Measurements from ENCODE around the gene GRIFIN. TPM values are rescaled to one million over a fixed set of nuclear protein-coding genes. Genes with fewer than 3 reads are reported as not detected.

The GRIFIN gene
- polyA plus RNA-seq, 1 donor (not counting 4 experiments of a cell fraction or from before 2014, with no cell fraction given) = not detected

- Histone ChIP-seq H4K20me1 (ENCODE audit: control insufficient read depth, extremely low read depth, insufficient read depth, low read length) (no peaks in the 10 kb centered on the region), H3K36me3 (ENCODE audit: control insufficient read depth in 2 of 2, extremely low read depth in 1 of 2, insufficient read depth in 2 of 2, low read length in 2 of 2) (no peaks in the 10 kb centered on the region), H3K27ac (ENCODE audit: control insufficient read depth, insufficient read depth, low read length) (no peak overlapping the region), H3K79me2 (ENCODE audit: control insufficient read depth, insufficient read depth, low read length) (no peaks in the 10 kb centered on the region), H3K27me3 (ENCODE audit: control insufficient read depth, extremely low read depth, insufficient read depth, low read length) (no peaks in the 10 kb centered on the region), H3K9me3 (ENCODE audit: control insufficient read depth, low read depth, low read length) (no peaks in the 10 kb centered on the region), H3K4me3 (ENCODE audit: control insufficient read depth in 2 of 3, extremely low read depth in 1 of 3, insufficient read depth in 2 of 3, low read depth in 1 of 3, low read length in 3 of 3) (no peak overlapping the region), H3K4me2 (ENCODE audit: control insufficient read depth, extremely low read depth, insufficient read depth, low read depth, low read length) (no peak overlapping the region), H3K9me1 (ENCODE audit: control insufficient read depth, extremely low read depth, insufficient read depth, low read length) (no peaks in the 10 kb centered on the region), H3K4me1 (ENCODE audit: control insufficient read depth, extremely low read depth, insufficient read depth, low read length) (peaks cover 14% of the 10 kb centered on the region), H2AFZ (ENCODE audit: control insufficient read depth, low read length) (no peak overlapping the region), H3K9ac (ENCODE audit: control insufficient read depth, extremely low read depth, insufficient read depth, low read length) (no peak overlapping the region)
- no peak for DNase-seq (ENCODE audit: low read depth, low spot score)
- dilution Hi-C loops (cut with MboI; ENCODE audit: extremely low pct_ligation_motif_present, low sequenced_read_pairs) = no loop called here
- TF ChIP-seq EZH2 (IDR thresholded peaks at IDR 0.05; ENCODE audit: low read length) (no peak), CTCF (optimal IDR thresholded peaks at IDR 0.05 in 1 of 3, IDR thresholded peaks at IDR 0.05 in 1 of 3, conservative IDR thresholded peaks at IDR 0.05 in 1 of 3; ENCODE audit: extremely low read depth in 1 of 3, insufficient read depth in 2 of 3, low read length in 3 of 3) (no peak)
- no peak for FAIRE-seq
Measured at GRCh38 chr7:2444476-2444875, 31.7 kb downstream of the GRIFIN start.

DNA sequence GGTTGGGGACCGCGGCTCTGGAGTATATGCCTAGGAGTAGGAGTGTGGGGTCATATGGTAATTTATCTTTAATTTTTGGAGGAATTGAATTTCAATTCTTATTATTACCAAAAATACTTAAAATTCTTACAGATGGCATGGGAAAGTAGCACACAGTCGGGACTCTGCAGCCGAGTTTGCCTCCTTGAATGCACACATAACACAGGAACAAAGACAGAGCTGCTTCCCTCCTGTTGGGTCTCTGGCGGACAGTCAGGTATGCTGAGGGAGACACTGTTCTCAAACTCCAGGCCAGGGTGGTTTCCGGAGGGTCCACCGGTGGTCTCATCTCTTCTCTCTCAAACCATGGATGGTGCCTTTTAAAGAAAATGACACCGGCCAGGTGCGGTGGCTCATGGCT lies 32.7 kb downstream of the GRIFIN start:
- FAIRE-seq = no peak
- H3K4me1 ChIP-seq (ENCODE audit: control insufficient read depth, extremely low read depth, insufficient read depth, low read length) = peaks cover 19% of the 10 kb centered on the region
- no peak overlapping the region for H3K9ac ChIP-seq (ENCODE audit: control insufficient read depth, extremely low read depth, insufficient read depth, low read length)
- no peaks in the 10 kb centered on the region for H3K27me3 ChIP-seq (ENCODE audit: control insufficient read depth, extremely low read depth, insufficient read depth, low read length)
- dilution Hi-C loops (cut with MboI; ENCODE audit: extremely low pct_ligation_motif_present, low sequenced_read_pairs) = no loop called here
- TF ChIP-seq EZH2 (IDR thresholded peaks at IDR 0.05; ENCODE audit: low read length) (no peak), CTCF (optimal IDR thresholded peaks at IDR 0.05 in 1 of 3, IDR thresholded peaks at IDR 0.05 in 1 of 3, conservative IDR thresholded peaks at IDR 0.05 in 1 of 3; ENCODE audit: extremely low read depth in 1 of 3, insufficient read depth in 2 of 3, low read length in 3 of 3) (no peak)
- H3K79me2 ChIP-seq (ENCODE audit: control insufficient read depth, insufficient read depth, low read length) = no peaks in the 10 kb centered on the region
- H3K36me3 ChIP-seq (ENCODE audit: control insufficient read depth in 2 of 2, extremely low read depth in 1 of 2, insufficient read depth in 2 of 2, low read length in 2 of 2) = no peaks in the 10 kb centered on the region
- no peaks in the 10 kb centered on the region for H3K9me1 ChIP-seq (ENCODE audit: control insufficient read depth, extremely low read depth, insufficient read depth, low read length)
- no peak for DNase-seq (ENCODE audit: low read depth, low spot score)
- H3K4me2 ChIP-seq (ENCODE audit: control insufficient read depth, extremely low read depth, insufficient read depth, low read depth, low read length) = no peak overlapping the region
- H3K27ac ChIP-seq (ENCODE audit: control insufficient read depth, insufficient read depth, low read length) = no peak overlapping the region
- H4K20me1 ChIP-seq (ENCODE audit: control insufficient read depth, extremely low read depth, insufficient read depth, low read length) = no peaks in the 10 kb centered on the region
- no peak overlapping the region for H2AFZ ChIP-seq (ENCODE audit: control insufficient read depth, low read length)
- H3K4me3 ChIP-seq (ENCODE audit: control insufficient read depth in 2 of 3, extremely low read depth in 1 of 3, insufficient read depth in 2 of 3, low read depth in 1 of 3, low read length in 3 of 3) = no peak overlapping the region
- no peaks in the 10 kb centered on the region for H3K9me3 ChIP-seq (ENCODE audit: control insufficient read depth, low read depth, low read length)
